Panc1 (cell line): ENCODE results near the gene TIGIT. TPM values are rescaled to one million over a fixed set of nuclear protein-coding genes. Genes with fewer than 3 reads are reported as not detected.

ENCODE experiments used
- ATAC-seq: fragments of 200-7000 bp; cut with Tn5 transposase; 2 replicates; pipeline ENCODE4 v1.9.1; 2020; ENCODE audit warnings: mild to moderate bottlenecking, moderate library complexity
- BruUV-seq: library from RNA; stranded (reverse); fragments of 400-500 nt; replicated peaks from 2 replicates; lab custom pipeline; 2021; lab: Mats Ljungman, UMichigan
- CTCF ChIA-PET: fragments of 300-600 bp; sonication (Branson Sonifier 250); formaldehyde crosslinking; loops from one replicate; lab custom pipeline; 2022; ENCODE audit warnings: antibody characterized with exemption; lab: Charles Lee
- POLR2A ChIA-PET: fragments of 300-600 bp; sonication (Branson Sonifier 250); formaldehyde crosslinking; loops from one replicate; lab custom pipeline; 2022; ENCODE audit warnings: antibody characterized with exemption; lab: Charles Lee
- DNase-seq: peaks from one replicate; pipeline ENCODE4 v3.0.0-alpha.2; 2010; ENCODE audit warnings: low read depth, low spot score
- H3K27ac ChIP-seq: 2 replicates; pipeline ENCODE4 v1.5.1; 2011; ENCODE audit warnings: mild to moderate bottlenecking, low read length, inconsistent platforms
- H3K27me3 ChIP-seq: fragments of 200-500 bp; sonication (Bioruptor generic); 2 replicates; pipeline ENCODE4 v1.6.0; 2014; ENCODE audit warnings: low read length, inconsistent platforms; ENCODE audit not compliant: control insufficient read depth, insufficient read depth
- H3K36me3 ChIP-seq: fragments of 200-500 bp; sonication (Bioruptor generic); 2 replicates; pipeline ENCODE4 v1.5.1; 2014; ENCODE audit warnings: inconsistent platforms, mild to moderate bottlenecking, low read length, moderate library complexity; ENCODE audit not compliant: control insufficient read depth, insufficient read depth
- H3K4me1 ChIP-seq: 2 replicates; pipeline ENCODE4 v1.5.1; 2011; ENCODE audit warnings: inconsistent platforms, mild to moderate bottlenecking, low read length, moderate library complexity; ENCODE audit not compliant: control insufficient read depth, insufficient read depth
- H3K4me3 ChIP-seq, 2 experiments: 2 replicates each; pipeline ENCODE4 v1.5.1; 2011 to 2012; ENCODE audit warnings: low read depth in 2 of 2, low read length in 2 of 2, mild to moderate bottlenecking in 2 of 2, inconsistent platforms in 1 of 2, moderate library complexity in 1 of 2
- H3K9me3 ChIP-seq: fragments of 200-500 bp; sonication (Bioruptor generic); 2 replicates; pipeline ENCODE4 v1.5.1; 2014; ENCODE audit warnings: low read depth, mild to moderate bottlenecking, inconsistent platforms, low read length, moderate library complexity; ENCODE audit not compliant: control insufficient read depth, insufficient read depth
- POLR2AphosphoS5 ChIP-seq: IDR thresholded peaks from 2 replicates; pipeline ENCODE4 v1.6.1; 2012; ENCODE audit warnings: mild to moderate bottlenecking, low read depth, low read length, moderate library complexity
- REST ChIP-seq, 2 experiments: IDR thresholded peaks; 2 replicates each; pipeline ENCODE4 v1.6.1; 2011 to 2012; ENCODE audit warnings: low read depth in 2 of 2, control low read depth in 1 of 2, low read length in 1 of 2, mild to moderate bottlenecking in 1 of 2, moderate library complexity in 1 of 2; ENCODE audit not compliant: insufficient read depth in 1 of 2
- SIN3A ChIP-seq: IDR thresholded peaks from 2 replicates; pipeline ENCODE4 v1.6.1; 2012; ENCODE audit warnings: low read depth, mild to moderate bottlenecking, low read length, moderate library complexity, borderline replicate concordance; ENCODE audit not compliant: insufficient read depth
- TCF7L2 ChIP-seq: IDR thresholded peaks from 2 replicates; pipeline ENCODE4 v1.6.1; 2011; ENCODE audit warnings: mild to moderate bottlenecking, low read depth, low read length, inconsistent platforms
- in situ Hi-C: cut with HindIII; loops from 2 replicates; pipeline ENCODE4 v1.10.0; 2016; ENCODE audit warnings: low sequenced_read_pairs, low pct_unique_long_range_greater_than_20kb
- intact Hi-C: fragments of 100-400 bp; cut with micrococcal nuclease; formaldehyde crosslinking; loops from one replicate; pipeline ENCODE4 v1.10.0; 2022; ENCODE audit not compliant: unreplicated experiment
- total RNA-seq: library from RNA; stranded (reverse); gene quantifications from one replicate; pipeline ENCODE4 v1.2.1, GENCODE V29; 2021; ENCODE audit not compliant: unreplicated experiment
- TF ChIP-seq, protein P1 (sequence below): fragments of 450-650 bp; IDR thresholded peaks from 2 replicates; pipeline ENCODE4 v1.5.1; 2017; ENCODE audit warnings: mild to moderate bottlenecking

Gene TIGIT
- total RNA-seq, 1 experiment from 2014 or later: not detected

- DNase-seq (no peak), ATAC-seq (no peak)
- TF ChIP-seq TCF7L2 (no peak), POLR2AphosphoS5 (no peak), SIN3A (no peak)
- Histone ChIP-seq H3K4me1 (no peaks in the 10 kb centered on the region), H3K27ac (no peak overlapping the region), H3K9me3 (no peaks in the 10 kb centered on the region), H3K27me3 (no peaks in the 10 kb centered on the region), H3K36me3 (no peaks in the 10 kb centered on the region), H3K4me3 (no peak overlapping the region)
- intact Hi-C loops: no loop called here
- BruUV-seq: no TSS peak
- ChIA-PET POLR2A (no interaction called here), CTCF (no interaction called here)
- in situ Hi-C loops: no loop called here
These were observed 37.9 kb downstream of the TIGIT start for GRCh38 chr3:114331710-114332109.

GRCh38 chr3:114332342-114333179 lies 38.7 kb downstream of the TIGIT start:
- DNase-seq (no peak), ATAC-seq (no peak)
- POLR2A ChIA-PET: no interaction called here
- in situ Hi-C loops (no loop called here), intact Hi-C loops (no loop called here)
- Histone ChIP-seq H3K27me3 (no peaks in the 10 kb centered on the region), H3K27ac (no peak overlapping the region), H3K4me1 (no peaks in the 10 kb centered on the region), H3K36me3 (no peaks in the 10 kb centered on the region), H3K4me3 (no peak overlapping the region), H3K9me3 (no peaks in the 10 kb centered on the region)
- BruUV-seq: no TSS peak
- CTCF ChIA-PET: no interaction called here
- TF ChIP-seq SIN3A (no peak), POLR2AphosphoS5 (no peak), REST (IDR thresholded peaks at IDR 0.05; ENCODE audit: insufficient read depth in 1 of 2, low read depth in 2 of 2, low read length in 1 of 2) (no peak)
- TF ChIP-seq, protein P1, sequence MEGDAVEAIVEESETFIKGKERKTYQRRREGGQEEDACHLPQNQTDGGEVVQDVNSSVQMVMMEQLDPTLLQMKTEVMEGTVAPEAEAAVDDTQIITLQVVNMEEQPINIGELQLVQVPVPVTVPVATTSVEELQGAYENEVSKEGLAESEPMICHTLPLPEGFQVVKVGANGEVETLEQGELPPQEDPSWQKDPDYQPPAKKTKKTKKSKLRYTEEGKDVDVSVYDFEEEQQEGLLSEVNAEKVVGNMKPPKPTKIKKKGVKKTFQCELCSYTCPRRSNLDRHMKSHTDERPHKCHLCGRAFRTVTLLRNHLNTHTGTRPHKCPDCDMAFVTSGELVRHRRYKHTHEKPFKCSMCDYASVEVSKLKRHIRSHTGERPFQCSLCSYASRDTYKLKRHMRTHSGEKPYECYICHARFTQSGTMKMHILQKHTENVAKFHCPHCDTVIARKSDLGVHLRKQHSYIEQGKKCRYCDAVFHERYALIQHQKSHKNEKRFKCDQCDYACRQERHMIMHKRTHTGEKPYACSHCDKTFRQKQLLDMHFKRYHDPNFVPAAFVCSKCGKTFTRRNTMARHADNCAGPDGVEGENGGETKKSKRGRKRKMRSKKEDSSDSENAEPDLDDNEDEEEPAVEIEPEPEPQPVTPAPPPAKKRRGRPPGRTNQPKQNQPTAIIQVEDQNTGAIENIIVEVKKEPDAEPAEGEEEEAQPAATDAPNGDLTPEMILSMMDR: no peak
